Measurements from ENCODE around the gene CEP112.

DNA sequence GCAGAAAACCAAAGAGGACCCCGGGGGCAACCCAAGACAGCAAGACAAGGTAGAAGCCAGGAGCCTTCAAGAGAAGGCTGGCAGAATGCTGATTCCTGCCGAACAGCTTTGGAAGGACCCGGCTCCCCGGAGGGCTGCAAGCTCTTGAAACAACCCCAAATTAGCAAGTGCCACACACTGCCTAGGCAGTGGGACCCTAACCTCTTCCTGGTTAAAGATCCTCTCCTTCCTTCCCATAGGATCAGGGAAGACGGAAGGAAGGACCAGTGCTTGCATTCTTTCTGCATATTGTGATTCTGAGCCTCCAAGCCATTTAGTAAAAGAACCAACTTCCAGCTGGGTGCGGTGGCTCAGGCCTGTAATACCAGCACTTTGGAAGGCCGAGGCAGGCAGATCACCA, 508.5 kb downstream of the CEP112 start:
- TF ChIP-seq, protein P1, sequence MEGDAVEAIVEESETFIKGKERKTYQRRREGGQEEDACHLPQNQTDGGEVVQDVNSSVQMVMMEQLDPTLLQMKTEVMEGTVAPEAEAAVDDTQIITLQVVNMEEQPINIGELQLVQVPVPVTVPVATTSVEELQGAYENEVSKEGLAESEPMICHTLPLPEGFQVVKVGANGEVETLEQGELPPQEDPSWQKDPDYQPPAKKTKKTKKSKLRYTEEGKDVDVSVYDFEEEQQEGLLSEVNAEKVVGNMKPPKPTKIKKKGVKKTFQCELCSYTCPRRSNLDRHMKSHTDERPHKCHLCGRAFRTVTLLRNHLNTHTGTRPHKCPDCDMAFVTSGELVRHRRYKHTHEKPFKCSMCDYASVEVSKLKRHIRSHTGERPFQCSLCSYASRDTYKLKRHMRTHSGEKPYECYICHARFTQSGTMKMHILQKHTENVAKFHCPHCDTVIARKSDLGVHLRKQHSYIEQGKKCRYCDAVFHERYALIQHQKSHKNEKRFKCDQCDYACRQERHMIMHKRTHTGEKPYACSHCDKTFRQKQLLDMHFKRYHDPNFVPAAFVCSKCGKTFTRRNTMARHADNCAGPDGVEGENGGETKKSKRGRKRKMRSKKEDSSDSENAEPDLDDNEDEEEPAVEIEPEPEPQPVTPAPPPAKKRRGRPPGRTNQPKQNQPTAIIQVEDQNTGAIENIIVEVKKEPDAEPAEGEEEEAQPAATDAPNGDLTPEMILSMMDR (conservative IDR thresholded peaks at IDR 0.05 in 1 of 2, IDR thresholded peaks at IDR 0.05 in 1 of 2; ENCODE audit: low read depth in 1 of 2, low read length in 2 of 2) = no peak
- TF ChIP-seq EZH2 (IDR thresholded peaks at IDR 0.05; ENCODE audit: low read length, missing control alignments) = no peak

Data from fibroblast of lung (primary cell).